HepG2 (cell line): ENCODE results near the gene ARPC3. TPM values are rescaled to one million over a fixed set of nuclear protein-coding genes. Genes with fewer than 3 reads are reported as not detected.
A peak's percentile ranks its signal among the peaks of the same experiment; 100 is the strongest.

Experiments
- CCDC6 ChIP-seq: sonication (generic); formaldehyde crosslinking; IDR thresholded peaks from 2 replicates; pipeline ENCODE4 v1.8.1; 2022; ENCODE audit warnings: mild to moderate bottlenecking, missing genetic modification reagents, moderate library complexity
- EHMT2 ChIP-seq: fragments of 200-600 bp; sonication (generic); IDR thresholded peaks from 2 replicates; pipeline ENCODE4 v1.7.0; 2017; ENCODE audit warnings: antibody characterized with exemption, low read depth, low read length, borderline replicate concordance
- FOSL1 ChIP-seq: sonication (generic); formaldehyde crosslinking; IDR thresholded peaks from 2 replicates; pipeline ENCODE4 v1.9.0; 2021; ENCODE audit warnings: missing genetic modification reagents, borderline replicate concordance
- HMG20A ChIP-seq: IDR thresholded peaks from 2 replicates; pipeline ENCODE4 v1.6.1; 2016; ENCODE audit warnings: borderline replicate concordance
- HMGA1 ChIP-seq: sonication (generic); formaldehyde crosslinking; conservative IDR thresholded peaks from 2 replicates; pipeline ENCODE4 v1.4.0; 2020; ENCODE audit warnings: missing genetic modification reagents
- SMARCE1 ChIP-seq: fragments of 450-650 bp; IDR thresholded peaks from 2 replicates; pipeline ENCODE4 v1.6.1; 2017; ENCODE audit warnings: borderline replicate concordance
- SP2 ChIP-seq: sonication (generic); formaldehyde crosslinking; IDR thresholded peaks from 2 replicates; pipeline ENCODE4 v1.5.1; 2020; ENCODE audit warnings: mild to moderate bottlenecking, missing genetic modification reagents
- SP5 ChIP-seq: IDR thresholded peaks from 2 replicates; pipeline ENCODE4 v1.6.1; 2016; ENCODE audit warnings: low read depth, borderline replicate concordance
- ZFP36 ChIP-seq: fragments of 150-350 bp; IDR thresholded peaks from 2 replicates; pipeline ENCODE4 v1.6.1; 2018; ENCODE audit warnings: borderline replicate concordance, low read length, low read depth; ENCODE audit not compliant: partially characterized antibody
- ZMAT3 ChIP-seq: sonication (generic); formaldehyde crosslinking; conservative IDR thresholded peaks from 2 replicates; pipeline ENCODE4 v1.7.0; 2021; ENCODE audit warnings: missing genetic modification reagents
- ZNF256 ChIP-seq: sonication (generic); formaldehyde crosslinking; conservative IDR thresholded peaks from 2 replicates; pipeline ENCODE4 v1.4.0; 2020; ENCODE audit warnings: missing genetic modification reagents
- ZNF30 ChIP-seq: sonication (generic); formaldehyde crosslinking; IDR thresholded peaks from 2 replicates; pipeline ENCODE4 v1.5.0; 2020; ENCODE audit warnings: mild to moderate bottlenecking, missing genetic modification reagents
- ZNF33B ChIP-seq: sonication (generic); formaldehyde crosslinking; IDR thresholded peaks from 2 replicates; pipeline ENCODE4 v1.5.1; 2020; ENCODE audit warnings: mild to moderate bottlenecking, missing genetic modification reagents
- ZNF598 ChIP-seq: sonication (generic); formaldehyde crosslinking; IDR thresholded peaks from 2 replicates; pipeline ENCODE4 v1.5.1; 2020; ENCODE audit warnings: mild to moderate bottlenecking, missing genetic modification reagents, borderline replicate concordance
- polyA plus RNA-seq, 8 experiments: library from polyadenylated mRNA; depleted of rRNA in 3 of 8; stranded (reverse) in 7 of 8; unstranded in 1 of 8; fragments of >200 nt; fragmentation: Illumina TruSeq in 4 of 8; extraction: Trizol in 4 of 8; gene quantifications; 2 replicates each; pipeline versions ENCODE4 v1.2.1 to v1.2.3, GENCODE V29; 2011 to 2016; ENCODE audit warnings: low read depth in 4 of 8, missing spikeins in 1 of 8, mixed read lengths in 1 of 8; ENCODE audit not compliant: insufficient read depth in 1 of 8
- total RNA-seq, 5 experiments: library from RNA; depleted of rRNA; stranded (reverse); fragments of >200 nt; fragmentation: Illumina TruSeq; extraction: Trizol; gene quantifications; 2 replicates each; pipeline ENCODE4 v1.2.3, GENCODE V29; 2016; ENCODE audit warnings: low read depth in 1 of 5
- TF ChIP-seq, protein P1 (sequence below): sonication (generic); formaldehyde crosslinking; IDR thresholded peaks from 2 replicates; pipeline ENCODE4 v1.5.0; 2020; ENCODE audit warnings: mild to moderate bottlenecking, missing genetic modification reagents
- TF ChIP-seq, protein P2 (sequence below), 2 experiments: sonication (generic) in 1 of 2; formaldehyde crosslinking in 1 of 2; IDR thresholded peaks; 2 replicates each; pipeline versions ENCODE4 v1.4.0 to v1.6.1; 2016 to 2020; ENCODE audit warnings: borderline replicate concordance in 1 of 2, low read depth in 1 of 2, mild to moderate bottlenecking in 1 of 2, missing genetic modification reagents in 1 of 2
- TF ChIP-seq, protein P3 (sequence below): sonication (generic); formaldehyde crosslinking; IDR thresholded peaks from 2 replicates; pipeline ENCODE4 v1.5.1; 2020; ENCODE audit warnings: mild to moderate bottlenecking, missing genetic modification reagents, moderate library complexity

ARPC3 gene
- total and polyA plus RNA-seq, 2 of the 13 experiments (the other 11 are each of a cell fraction or from before 2014, with no cell fraction given), result 32.7 to 234 TPM

DNA sequence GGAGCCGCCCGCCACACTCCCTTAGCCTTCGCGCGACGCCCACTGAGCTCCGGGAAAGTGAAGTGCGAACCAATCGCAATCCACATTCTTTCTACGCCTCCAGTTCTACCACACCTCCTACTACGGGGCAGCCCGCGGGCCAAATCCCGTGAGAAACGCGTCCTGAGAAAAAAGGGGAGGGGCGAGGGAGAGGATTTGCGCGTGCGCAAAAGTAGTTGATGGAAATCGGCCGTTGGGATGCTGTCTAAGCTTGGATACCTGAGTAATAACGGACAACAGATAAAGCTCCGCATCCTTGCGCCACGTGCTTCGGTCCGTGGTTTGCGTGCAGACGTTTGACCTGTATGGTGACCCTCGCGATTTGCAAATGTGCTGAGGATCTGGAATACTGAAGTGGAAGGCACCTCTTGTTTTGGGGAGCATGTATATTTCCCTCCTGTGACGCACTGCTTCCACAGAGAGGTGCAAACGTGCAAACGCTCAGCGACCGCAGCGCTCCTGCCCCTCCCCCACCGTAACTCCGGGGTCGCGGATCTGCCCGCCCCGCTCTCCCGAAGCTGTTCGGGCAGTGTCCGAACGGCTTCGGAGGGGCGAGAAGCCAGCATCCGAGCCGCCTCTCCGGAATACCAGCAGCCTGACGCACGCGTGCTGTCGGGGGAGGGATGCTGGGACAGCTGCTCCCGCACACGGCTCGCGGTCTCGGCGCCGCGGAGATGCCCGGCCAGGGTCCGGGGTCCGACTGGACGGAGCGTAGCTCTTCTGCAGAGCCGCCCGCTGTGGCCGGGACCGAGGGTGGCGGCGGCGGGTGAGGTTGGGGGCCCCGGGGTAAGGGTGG is 18.3 kb upstream of the ARPC3 start, which contains the start of the genes FAM216A and GPN3 (continued):
- TF ChIP-seq SP2 (CRISPR knock-in tag), result peak; percentile 57
- no peak; the same call in 1 of the 2 replicates for TF ChIP-seq ZMAT3
- no peak; the same call in 1 of the 2 replicates for TF ChIP-seq ZNF256 (CRISPR knock-in tag)
- TF ChIP-seq SP5 (CRISPR knock-in tag), result peak; percentile 84
- TF ChIP-seq, protein P1, sequence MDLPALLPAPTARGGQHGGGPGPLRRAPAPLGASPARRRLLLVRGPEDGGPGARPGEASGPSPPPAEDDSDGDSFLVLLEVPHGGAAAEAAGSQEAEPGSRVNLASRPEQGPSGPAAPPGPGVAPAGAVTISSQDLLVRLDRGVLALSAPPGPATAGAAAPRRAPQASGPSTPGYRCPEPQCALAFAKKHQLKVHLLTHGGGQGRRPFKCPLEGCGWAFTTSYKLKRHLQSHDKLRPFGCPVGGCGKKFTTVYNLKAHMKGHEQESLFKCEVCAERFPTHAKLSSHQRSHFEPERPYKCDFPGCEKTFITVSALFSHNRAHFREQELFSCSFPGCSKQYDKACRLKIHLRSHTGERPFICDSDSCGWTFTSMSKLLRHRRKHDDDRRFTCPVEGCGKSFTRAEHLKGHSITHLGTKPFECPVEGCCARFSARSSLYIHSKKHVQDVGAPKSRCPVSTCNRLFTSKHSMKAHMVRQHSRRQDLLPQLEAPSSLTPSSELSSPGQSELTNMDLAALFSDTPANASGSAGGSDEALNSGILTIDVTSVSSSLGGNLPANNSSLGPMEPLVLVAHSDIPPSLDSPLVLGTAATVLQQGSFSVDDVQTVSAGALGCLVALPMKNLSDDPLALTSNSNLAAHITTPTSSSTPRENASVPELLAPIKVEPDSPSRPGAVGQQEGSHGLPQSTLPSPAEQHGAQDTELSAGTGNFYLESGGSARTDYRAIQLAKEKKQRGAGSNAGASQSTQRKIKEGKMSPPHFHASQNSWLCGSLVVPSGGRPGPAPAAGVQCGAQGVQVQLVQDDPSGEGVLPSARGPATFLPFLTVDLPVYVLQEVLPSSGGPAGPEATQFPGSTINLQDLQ (CRISPR knock-in tag), result no peak
- no peak for TF ChIP-seq SMARCE1
- peak; percentile 38; the same call in 1 of the 2 replicates for TF ChIP-seq ZNF598 (CRISPR knock-in tag)
- peak; percentile 62 for TF ChIP-seq CCDC6
- TF ChIP-seq, protein P2, sequence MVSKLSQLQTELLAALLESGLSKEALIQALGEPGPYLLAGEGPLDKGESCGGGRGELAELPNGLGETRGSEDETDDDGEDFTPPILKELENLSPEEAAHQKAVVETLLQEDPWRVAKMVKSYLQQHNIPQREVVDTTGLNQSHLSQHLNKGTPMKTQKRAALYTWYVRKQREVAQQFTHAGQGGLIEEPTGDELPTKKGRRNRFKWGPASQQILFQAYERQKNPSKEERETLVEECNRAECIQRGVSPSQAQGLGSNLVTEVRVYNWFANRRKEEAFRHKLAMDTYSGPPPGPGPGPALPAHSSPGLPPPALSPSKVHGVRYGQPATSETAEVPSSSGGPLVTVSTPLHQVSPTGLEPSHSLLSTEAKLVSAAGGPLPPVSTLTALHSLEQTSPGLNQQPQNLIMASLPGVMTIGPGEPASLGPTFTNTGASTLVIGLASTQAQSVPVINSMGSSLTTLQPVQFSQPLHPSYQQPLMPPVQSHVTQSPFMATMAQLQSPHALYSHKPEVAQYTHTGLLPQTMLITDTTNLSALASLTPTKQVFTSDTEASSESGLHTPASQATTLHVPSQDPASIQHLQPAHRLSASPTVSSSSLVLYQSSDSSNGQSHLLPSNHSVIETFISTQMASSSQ (IDR thresholded peaks at IDR 0.05; ENCODE audit: low read depth), result no peak
- TF ChIP-seq, protein P2 (CRISPR knock-in tag; IDR thresholded peaks at IDR 0.05; ENCODE audit: borderline replicate concordance), result peak; percentile 66; the same call in 1 of the 2 replicates
- TF ChIP-seq, protein P3, sequence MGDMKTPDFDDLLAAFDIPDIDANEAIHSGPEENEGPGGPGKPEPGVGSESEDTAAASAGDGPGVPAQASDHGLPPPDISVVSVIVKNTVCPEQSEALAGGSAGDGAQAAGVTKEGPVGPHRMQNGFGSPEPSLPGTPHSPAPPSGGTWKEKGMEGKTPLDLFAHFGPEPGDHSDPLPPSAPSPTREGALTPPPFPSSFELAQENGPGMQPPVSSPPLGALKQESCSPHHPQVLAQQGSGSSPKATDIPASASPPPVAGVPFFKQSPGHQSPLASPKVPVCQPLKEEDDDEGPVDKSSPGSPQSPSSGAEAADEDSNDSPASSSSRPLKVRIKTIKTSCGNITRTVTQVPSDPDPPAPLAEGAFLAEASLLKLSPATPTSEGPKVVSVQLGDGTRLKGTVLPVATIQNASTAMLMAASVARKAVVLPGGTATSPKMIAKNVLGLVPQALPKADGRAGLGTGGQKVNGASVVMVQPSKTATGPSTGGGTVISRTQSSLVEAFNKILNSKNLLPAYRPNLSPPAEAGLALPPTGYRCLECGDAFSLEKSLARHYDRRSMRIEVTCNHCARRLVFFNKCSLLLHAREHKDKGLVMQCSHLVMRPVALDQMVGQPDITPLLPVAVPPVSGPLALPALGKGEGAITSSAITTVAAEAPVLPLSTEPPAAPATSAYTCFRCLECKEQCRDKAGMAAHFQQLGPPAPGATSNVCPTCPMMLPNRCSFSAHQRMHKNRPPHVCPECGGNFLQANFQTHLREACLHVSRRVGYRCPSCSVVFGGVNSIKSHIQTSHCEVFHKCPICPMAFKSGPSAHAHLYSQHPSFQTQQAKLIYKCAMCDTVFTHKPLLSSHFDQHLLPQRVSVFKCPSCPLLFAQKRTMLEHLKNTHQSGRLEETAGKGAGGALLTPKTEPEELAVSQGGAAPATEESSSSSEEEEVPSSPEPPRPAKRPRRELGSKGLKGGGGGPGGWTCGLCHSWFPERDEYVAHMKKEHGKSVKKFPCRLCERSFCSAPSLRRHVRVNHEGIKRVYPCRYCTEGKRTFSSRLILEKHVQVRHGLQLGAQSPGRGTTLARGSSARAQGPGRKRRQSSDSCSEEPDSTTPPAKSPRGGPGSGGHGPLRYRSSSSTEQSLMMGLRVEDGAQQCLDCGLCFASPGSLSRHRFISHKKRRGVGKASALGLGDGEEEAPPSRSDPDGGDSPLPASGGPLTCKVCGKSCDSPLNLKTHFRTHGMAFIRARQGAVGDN (CRISPR knock-in tag), result peak; percentile 95
- no peak for TF ChIP-seq HMGA1
- no peak for TF ChIP-seq FOSL1 (CRISPR knock-in tag)
- no peak for TF ChIP-seq HMG20A (CRISPR knock-in tag)
- no peak for TF ChIP-seq ZFP36
- TF ChIP-seq EHMT2, result no peak
- TF ChIP-seq ZNF33B (CRISPR knock-in tag), result 0 out of 2 replicates have a peak, but pooled peaks have one; percentile 41
- TF ChIP-seq ZNF30 (CRISPR knock-in tag), result no peak
